HepG2 (cell line): ENCODE results near the gene ADM. TPM values are rescaled to one million over a fixed set of nuclear protein-coding genes. Genes with fewer than 3 reads are reported as not detected.

Source experiments
- ARID5B ChIP-seq: IDR thresholded peaks from 2 replicates; pipeline ENCODE4 v1.4.0; 2020; ENCODE audit warnings: mild to moderate bottlenecking, missing genetic modification reagents
- ARNTL ChIP-seq: sonication (generic); formaldehyde crosslinking; IDR thresholded peaks from 2 replicates; pipeline ENCODE4 v1.4.0; 2020; ENCODE audit warnings: mild to moderate bottlenecking, missing genetic modification reagents
- CREM ChIP-seq, 2 experiments: sonication (generic) in 1 of 2; formaldehyde crosslinking in 1 of 2; IDR thresholded peaks; 2 replicates each; pipeline versions ENCODE4 v1.4.0 to v1.6.1; 2016 to 2020; ENCODE audit warnings: antibody characterized with exemption in 1 of 2, mild to moderate bottlenecking in 1 of 2, missing genetic modification reagents in 1 of 2
- E2F5 ChIP-seq: sonication (generic); formaldehyde crosslinking; conservative IDR thresholded peaks from 2 replicates; pipeline ENCODE4 v1.4.0; 2020; ENCODE audit warnings: missing genetic modification reagents
- ETV6 ChIP-seq: sonication (generic); formaldehyde crosslinking; conservative IDR thresholded peaks from 2 replicates; pipeline ENCODE4 v1.4.0; 2020; ENCODE audit warnings: missing genetic modification reagents
- NCOR1 ChIP-seq: fragments of 200-600 bp; sonication (generic); IDR thresholded peaks from 2 replicates; pipeline ENCODE4 v1.7.0; 2017; ENCODE audit warnings: antibody characterized with exemption, low read length, borderline replicate concordance
- PAX8 ChIP-seq: sonication (generic); formaldehyde crosslinking; IDR thresholded peaks from 2 replicates; pipeline ENCODE4 v1.8.0; 2022; ENCODE audit warnings: mild to moderate bottlenecking, missing genetic modification reagents, borderline replicate concordance
- RBM22 ChIP-seq: fragments of 200-400 bp; formaldehyde crosslinking; optimal IDR thresholded peaks from 2 replicates; pipeline ENCODE3; 2017; ENCODE audit warnings: mild to moderate bottlenecking, low read length, moderate library complexity
- USF2 ChIP-seq, 2 experiments: sonication (generic) in 1 of 2; formaldehyde crosslinking in 1 of 2; IDR thresholded peaks; 2 replicates each; pipeline versions ENCODE4 v1.5.1 to v1.6.1; 2011 to 2020; ENCODE audit warnings: borderline replicate concordance in 1 of 2, low read depth in 1 of 2, low read length in 1 of 2, mild to moderate bottlenecking in 1 of 2, missing genetic modification reagents in 1 of 2, moderate library complexity in 1 of 2
- ZFYVE20 ChIP-seq: sonication (generic); formaldehyde crosslinking; IDR thresholded peaks from 2 replicates; pipeline ENCODE4 v1.8.0; 2023; ENCODE audit warnings: low read depth, mild to moderate bottlenecking, moderate library complexity, missing genetic modification reagents, borderline replicate concordance
- ZKSCAN8 ChIP-seq: IDR thresholded peaks from 2 replicates; pipeline ENCODE4 v1.6.1; 2016; ENCODE audit warnings: borderline replicate concordance, missing genetic modification reagents, missing compliant biosample characterization
- ZNF232 ChIP-seq: sonication (generic); formaldehyde crosslinking; IDR thresholded peaks from 2 replicates; pipeline ENCODE4 v1.4.0; 2020; ENCODE audit warnings: missing genetic modification reagents, borderline replicate concordance
- ZNF766 ChIP-seq: sonication (generic); formaldehyde crosslinking; IDR thresholded peaks from 2 replicates; pipeline ENCODE4 v1.5.0; 2020; ENCODE audit warnings: missing genetic modification reagents, borderline replicate concordance
- ZNF800 ChIP-seq: sonication (generic); formaldehyde crosslinking; IDR thresholded peaks from 2 replicates; pipeline ENCODE4 v1.4.0; 2020; ENCODE audit warnings: missing genetic modification reagents
- ZSCAN20 ChIP-seq: sonication (generic); formaldehyde crosslinking; IDR thresholded peaks from 2 replicates; pipeline ENCODE4 v1.4.0; 2020; ENCODE audit warnings: missing genetic modification reagents, mild to moderate bottlenecking, borderline replicate concordance
- polyA plus RNA-seq, 8 experiments: library from polyadenylated mRNA; depleted of rRNA in 3 of 8; stranded (reverse) in 7 of 8; unstranded in 1 of 8; fragments of >200 nt; fragmentation: Illumina TruSeq in 4 of 8; extraction: Trizol in 4 of 8; gene quantifications; 2 replicates each; pipeline versions ENCODE4 v1.2.1 to v1.2.3, GENCODE V29; 2011 to 2016; ENCODE audit warnings: low read depth in 4 of 8, missing spikeins in 1 of 8, mixed read lengths in 1 of 8; ENCODE audit not compliant: insufficient read depth in 1 of 8
- total RNA-seq, 5 experiments: library from RNA; depleted of rRNA; stranded (reverse); fragments of >200 nt; fragmentation: Illumina TruSeq; extraction: Trizol; gene quantifications; 2 replicates each; pipeline ENCODE4 v1.2.3, GENCODE V29; 2016; ENCODE audit warnings: low read depth in 1 of 5
- TF ChIP-seq, protein P1 (sequence below): sonication (generic); formaldehyde crosslinking; IDR thresholded peaks from 2 replicates; pipeline ENCODE4 v1.4.0; 2020; ENCODE audit warnings: mild to moderate bottlenecking, missing genetic modification reagents

The ADM gene
- total and polyA plus RNA-seq, 2 of the 13 experiments (the other 11 are each of a cell fraction or from before 2014, with no cell fraction given) = 10.7 to 26.1 TPM

DNA sequence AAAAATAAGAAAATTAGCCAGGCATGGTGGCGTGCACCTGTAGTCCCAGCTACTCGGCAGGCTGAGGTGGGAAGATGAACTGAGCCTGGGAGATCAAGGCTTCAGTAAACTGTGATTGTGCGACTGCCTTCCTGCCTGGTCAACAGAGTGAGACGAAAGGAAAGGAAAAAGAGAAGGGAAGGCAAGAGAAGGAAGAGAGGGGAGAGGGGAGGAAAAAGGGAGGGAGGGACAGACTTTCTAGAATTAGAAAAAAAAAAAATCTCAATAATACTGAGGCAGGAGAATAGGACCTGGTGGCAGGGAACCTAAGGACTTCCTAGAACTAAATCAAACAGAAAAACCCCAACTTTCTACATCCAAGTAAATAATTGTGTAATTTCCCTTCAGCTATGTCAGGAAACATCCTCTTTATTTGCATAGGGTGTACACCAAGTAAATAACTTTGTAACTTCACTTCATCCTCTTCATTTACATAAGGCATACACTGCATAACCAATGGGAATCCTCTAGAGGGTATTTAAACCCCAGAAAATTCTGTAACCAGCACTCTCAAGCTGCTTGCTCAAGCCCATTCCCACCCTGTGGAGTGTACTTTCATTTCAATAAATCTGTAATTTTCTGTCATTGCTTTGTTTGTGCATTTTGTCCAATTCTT lies 19.6 kb upstream of the ADM start (continued):
- TF ChIP-seq, protein P1, sequence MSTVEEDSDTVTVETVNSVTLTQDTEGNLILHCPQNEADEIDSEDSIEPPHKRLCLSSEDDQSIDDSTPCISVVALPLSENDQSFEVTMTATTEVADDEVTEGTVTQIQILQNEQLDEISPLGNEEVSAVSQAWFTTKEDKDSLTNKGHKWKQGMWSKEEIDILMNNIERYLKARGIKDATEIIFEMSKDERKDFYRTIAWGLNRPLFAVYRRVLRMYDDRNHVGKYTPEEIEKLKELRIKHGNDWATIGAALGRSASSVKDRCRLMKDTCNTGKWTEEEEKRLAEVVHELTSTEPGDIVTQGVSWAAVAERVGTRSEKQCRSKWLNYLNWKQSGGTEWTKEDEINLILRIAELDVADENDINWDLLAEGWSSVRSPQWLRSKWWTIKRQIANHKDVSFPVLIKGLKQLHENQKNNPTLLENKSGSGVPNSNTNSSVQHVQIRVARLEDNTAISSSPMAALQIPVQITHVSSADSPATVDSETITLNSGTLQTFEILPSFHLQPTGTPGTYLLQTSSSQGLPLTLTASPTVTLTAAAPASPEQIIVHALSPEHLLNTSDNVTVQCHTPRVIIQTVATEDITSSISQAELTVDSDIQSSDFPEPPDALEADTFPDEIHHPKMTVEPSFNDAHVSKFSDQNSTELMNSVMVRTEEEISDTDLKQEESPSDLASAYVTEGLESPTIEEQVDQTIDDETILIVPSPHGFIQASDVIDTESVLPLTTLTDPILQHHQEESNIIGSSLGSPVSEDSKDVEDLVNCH = no peak
- no peak for TF ChIP-seq ZNF232 (CRISPR knock-in tag)
- TF ChIP-seq ZNF800 (CRISPR knock-in tag) = no peak
- no peak for TF ChIP-seq ETV6 (CRISPR knock-in tag)
- TF ChIP-seq ARID5B (CRISPR knock-in tag) = peak; percentile 88
- peak; percentile 43; the same call in 1 of the 2 replicates for TF ChIP-seq CREM (IDR thresholded peaks at IDR 0.05)
- no peak for TF ChIP-seq CREM (CRISPR knock-in tag; IDR thresholded peaks at IDR 0.05)
- TF ChIP-seq PAX8 (CRISPR knock-in tag) = no peak
- no peak for TF ChIP-seq ZFYVE20
- TF ChIP-seq ZNF766 (CRISPR knock-in tag) = no peak
- no peak for TF ChIP-seq ZSCAN20 (CRISPR knock-in tag)
- no peak for TF ChIP-seq ZKSCAN8 (CRISPR knock-in tag)
- no peak for TF ChIP-seq USF2 (IDR thresholded peaks at IDR 0.05; ENCODE audit: low read depth, low read length)
- no peak for TF ChIP-seq USF2 (CRISPR knock-in tag; IDR thresholded peaks at IDR 0.05; ENCODE audit: borderline replicate concordance)
- TF ChIP-seq RBM22 = no peak
- no peak for TF ChIP-seq ARNTL
- TF ChIP-seq NCOR1 = no peak
- TF ChIP-seq E2F5 (CRISPR knock-in tag) = no peak
